Dedifferentiated amniotic fluid mesenchymal stem cell (primary cell): Measurements from ENCODE around the gene GAGE12H.
"Not testable (repeated sequence)": the region's sequence is repeated elsewhere in the genome, so short reads cannot be mapped to it uniquely, and the experiment has no call there.

Experiments
- DNase-seq: peaks from one replicate; pipeline ENCODE4 v3.0.0-alpha.2; 2016; ENCODE audit errors: extremely low spot score

GAGE12H gene, protein sequence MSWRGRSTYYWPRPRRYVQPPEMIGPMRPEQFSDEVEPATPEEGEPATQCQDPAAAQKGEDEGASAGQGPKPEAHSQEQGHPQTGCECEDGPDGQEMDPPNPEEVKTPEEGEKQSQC

DNA sequence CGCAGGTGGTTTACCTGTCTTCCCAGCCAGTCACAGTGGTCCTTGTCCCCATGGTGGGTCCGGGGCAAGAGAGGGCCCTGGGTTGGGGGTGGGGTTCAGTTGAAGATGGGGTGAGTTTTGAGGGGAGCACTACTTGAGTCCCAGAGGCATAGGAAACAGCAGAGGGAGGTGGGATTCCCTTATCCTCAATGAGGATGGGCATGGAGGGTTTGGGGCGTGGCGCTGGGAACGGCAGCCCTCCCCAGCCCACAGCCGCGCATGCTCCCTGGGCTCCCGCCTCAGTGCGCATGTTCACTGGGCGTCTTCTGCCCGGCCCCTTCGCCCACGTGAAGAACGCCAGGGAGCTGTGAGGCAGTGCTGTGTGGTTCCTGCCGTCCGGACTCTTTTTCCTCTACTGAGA, at the start of gene GAGE12H:
Gene GAGE12H (plus strand): TSS at position 301 of the 400 bp plus-strand sequence. CDS start 1,155 bp downstream, outside the sequence.
- DNase-seq, result not testable (repeated sequence)

DNA sequence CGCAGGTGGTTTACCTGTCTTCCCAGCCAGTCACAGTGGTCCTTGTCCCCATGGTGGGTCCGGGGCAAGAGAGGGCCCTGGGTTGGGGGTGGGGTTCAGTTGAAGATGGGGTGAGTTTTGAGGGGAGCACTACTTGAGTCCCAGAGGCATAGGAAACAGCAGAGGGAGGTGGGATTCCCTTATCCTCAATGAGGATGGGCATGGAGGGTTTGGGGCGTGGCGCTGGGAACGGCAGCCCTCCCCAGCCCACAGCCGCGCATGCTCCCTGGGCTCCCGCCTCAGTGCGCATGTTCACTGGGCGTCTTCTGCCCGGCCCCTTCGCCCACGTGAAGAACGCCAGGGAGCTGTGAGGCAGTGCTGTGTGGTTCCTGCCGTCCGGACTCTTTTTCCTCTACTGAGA, 47.9 kb upstream of the GAGE12H start, which contains the start of gene GAGE12C:
Gene GAGE12C (plus strand): TSS at position 301 of the 400 bp plus-strand sequence. CDS start 1,155 bp downstream, outside the sequence.
- not testable (repeated sequence) for DNase-seq

DNA sequence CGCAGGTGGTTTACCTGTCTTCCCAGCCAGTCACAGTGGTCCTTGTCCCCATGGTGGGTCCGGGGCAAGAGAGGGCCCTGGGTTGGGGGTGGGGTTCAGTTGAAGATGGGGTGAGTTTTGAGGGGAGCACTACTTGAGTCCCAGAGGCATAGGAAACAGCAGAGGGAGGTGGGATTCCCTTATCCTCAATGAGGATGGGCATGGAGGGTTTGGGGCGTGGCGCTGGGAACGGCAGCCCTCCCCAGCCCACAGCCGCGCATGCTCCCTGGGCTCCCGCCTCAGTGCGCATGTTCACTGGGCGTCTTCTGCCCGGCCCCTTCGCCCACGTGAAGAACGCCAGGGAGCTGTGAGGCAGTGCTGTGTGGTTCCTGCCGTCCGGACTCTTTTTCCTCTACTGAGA, 38.3 kb upstream of the GAGE12H start, which contains the start of gene GAGE12D:
Gene GAGE12D (plus strand): TSS at position 301 of the 400 bp plus-strand sequence. CDS start 1,155 bp downstream, outside the sequence.
- DNase-seq, result not testable (repeated sequence)

DNA sequence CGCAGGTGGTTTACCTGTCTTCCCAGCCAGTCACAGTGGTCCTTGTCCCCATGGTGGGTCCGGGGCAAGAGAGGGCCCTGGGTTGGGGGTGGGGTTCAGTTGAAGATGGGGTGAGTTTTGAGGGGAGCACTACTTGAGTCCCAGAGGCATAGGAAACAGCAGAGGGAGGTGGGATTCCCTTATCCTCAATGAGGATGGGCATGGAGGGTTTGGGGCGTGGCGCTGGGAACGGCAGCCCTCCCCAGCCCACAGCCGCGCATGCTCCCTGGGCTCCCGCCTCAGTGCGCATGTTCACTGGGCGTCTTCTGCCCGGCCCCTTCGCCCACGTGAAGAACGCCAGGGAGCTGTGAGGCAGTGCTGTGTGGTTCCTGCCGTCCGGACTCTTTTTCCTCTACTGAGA, 28.8 kb upstream of the GAGE12H start, which contains the start of gene GAGE12E:
Gene GAGE12E (plus strand): TSS at position 301 of the 400 bp plus-strand sequence. CDS start 1,155 bp downstream, outside the sequence.
- DNase-seq, result not testable (repeated sequence)

DNA sequence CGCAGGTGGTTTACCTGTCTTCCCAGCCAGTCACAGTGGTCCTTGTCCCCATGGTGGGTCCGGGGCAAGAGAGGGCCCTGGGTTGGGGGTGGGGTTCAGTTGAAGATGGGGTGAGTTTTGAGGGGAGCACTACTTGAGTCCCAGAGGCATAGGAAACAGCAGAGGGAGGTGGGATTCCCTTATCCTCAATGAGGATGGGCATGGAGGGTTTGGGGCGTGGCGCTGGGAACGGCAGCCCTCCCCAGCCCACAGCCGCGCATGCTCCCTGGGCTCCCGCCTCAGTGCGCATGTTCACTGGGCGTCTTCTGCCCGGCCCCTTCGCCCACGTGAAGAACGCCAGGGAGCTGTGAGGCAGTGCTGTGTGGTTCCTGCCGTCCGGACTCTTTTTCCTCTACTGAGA, 19.2 kb upstream of the GAGE12H start, which contains the start of gene GAGE12F:
Gene GAGE12F (plus strand): TSS at position 301 of the 400 bp plus-strand sequence. CDS start 1,155 bp downstream, outside the sequence.
- not testable (repeated sequence) for DNase-seq

DNA sequence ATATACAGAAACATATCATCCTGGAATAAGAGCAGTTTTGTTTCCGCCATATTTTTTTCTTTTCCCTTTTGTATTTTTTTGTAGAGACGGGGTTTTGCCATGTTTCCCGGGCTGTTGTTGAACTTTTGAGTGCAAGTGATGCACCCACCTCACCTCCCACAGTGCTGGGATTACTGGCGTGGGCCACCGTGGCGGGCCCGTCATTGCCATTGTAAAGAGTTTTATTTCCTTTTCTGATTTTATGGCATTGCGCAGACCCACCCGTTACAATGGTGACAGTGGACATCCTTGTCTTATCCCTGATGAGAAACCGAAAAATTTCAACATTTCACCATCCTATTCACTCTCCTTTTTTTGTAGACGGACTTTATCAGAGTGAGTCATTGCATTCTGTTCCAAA, 11.0 kb upstream of the GAGE12H start:
- DNase-seq, result not testable (repeated sequence)

DNA sequence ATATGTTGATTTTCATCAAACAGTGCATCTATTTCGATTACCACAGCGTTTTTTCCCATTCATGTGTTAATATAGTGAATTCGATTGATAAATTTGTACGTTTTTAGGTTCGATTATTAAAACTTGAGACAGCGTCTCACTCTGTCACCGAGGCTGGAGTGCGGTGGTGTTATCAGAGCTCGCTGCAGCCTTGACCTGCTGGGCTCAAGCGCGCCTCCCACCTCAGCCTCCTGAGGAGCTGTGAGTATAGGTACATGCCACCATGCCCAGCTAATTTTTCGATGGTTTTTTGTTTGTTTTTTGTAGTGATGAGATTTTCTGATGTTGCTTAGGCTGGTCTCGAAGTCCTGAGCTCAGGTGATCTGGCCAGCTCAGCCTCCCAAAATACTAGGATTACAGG, 10.6 kb upstream of the GAGE12H start:
- not testable (repeated sequence) for DNase-seq

DNA sequence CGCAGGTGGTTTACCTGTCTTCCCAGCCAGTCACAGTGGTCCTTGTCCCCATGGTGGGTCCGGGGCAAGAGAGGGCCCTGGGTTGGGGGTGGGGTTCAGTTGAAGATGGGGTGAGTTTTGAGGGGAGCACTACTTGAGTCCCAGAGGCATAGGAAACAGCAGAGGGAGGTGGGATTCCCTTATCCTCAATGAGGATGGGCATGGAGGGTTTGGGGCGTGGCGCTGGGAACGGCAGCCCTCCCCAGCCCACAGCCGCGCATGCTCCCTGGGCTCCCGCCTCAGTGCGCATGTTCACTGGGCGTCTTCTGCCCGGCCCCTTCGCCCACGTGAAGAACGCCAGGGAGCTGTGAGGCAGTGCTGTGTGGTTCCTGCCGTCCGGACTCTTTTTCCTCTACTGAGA, 9.6 kb upstream of the GAGE12H start, which contains the start of gene GAGE12G:
Gene GAGE12G (plus strand): TSS at position 301 of the 400 bp plus-strand sequence. CDS start 1,155 bp downstream, outside the sequence.
- not testable (repeated sequence) for DNase-seq

DNA sequence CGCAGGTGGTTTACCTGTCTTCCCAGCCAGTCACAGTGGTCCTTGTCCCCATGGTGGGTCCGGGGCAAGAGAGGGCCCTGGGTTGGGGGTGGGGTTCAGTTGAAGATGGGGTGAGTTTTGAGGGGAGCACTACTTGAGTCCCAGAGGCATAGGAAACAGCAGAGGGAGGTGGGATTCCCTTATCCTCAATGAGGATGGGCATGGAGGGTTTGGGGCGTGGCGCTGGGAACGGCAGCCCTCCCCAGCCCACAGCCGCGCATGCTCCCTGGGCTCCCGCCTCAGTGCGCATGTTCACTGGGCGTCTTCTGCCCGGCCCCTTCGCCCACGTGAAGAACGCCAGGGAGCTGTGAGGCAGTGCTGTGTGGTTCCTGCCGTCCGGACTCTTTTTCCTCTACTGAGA, 9.4 kb downstream of the GAGE12H start, which contains the start of gene GAGE2A:
Gene GAGE2A (plus strand): TSS at position 301 of the 400 bp plus-strand sequence. CDS start 1,155 bp downstream, outside the sequence.
- DNase-seq, result not testable (repeated sequence)

DNA sequence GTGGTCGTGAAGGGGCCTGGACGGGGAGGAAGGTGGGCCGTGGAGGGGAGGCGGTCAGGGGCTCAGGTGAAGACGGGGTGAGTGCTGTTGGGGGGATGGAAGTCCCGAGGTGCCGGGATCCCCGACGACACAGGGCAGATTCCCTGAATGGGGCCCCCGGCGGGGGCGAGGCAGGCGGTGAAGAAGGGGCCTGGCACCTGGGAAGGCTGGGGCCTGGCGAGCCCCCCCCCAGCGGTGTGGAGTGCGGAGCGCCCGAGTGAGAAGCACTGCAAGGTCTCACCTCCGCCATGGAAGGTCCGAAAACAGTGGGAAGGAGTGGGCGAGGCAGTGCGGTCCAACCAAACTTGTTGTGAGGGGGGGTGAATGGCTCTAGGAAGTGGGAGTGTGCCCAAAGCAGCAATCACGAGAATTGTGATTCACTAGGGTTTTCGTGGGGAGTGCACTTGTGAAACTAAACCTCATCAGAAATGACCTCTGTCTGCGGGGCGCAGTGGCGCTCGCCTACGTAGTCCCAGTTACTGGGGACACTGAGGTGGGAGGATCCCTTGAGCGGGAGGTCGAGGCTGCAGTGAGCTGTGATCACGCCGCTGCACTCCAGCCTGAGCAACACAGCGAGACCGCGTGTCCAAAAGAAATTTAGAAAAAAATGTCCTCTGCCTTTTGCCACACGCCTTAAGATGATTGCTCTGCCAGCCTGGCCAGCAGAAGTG, 10.2 kb downstream of the GAGE12H start:
- DNase-seq, result not testable (repeated sequence)

DNA sequence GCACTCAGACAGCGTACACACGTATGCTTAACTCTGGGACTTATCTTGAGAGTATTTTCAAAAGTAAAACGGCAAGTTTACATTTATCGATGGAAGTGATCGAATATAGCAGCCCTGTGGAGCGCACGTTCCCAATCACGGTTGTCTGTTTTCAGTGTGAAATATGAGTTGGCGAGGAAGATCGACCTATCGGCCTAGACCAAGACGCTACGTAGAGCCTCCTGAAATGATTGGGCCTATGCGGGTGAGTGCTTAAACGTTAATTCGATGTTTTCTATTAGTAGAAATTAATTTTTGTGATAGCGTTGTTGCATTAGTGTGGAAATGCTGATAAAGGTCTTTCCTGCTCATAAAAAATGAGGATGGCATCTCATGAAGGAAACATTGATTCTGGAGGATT, 10.7 kb downstream of the GAGE12H start:
- DNase-seq, result not testable (repeated sequence)

DNA sequence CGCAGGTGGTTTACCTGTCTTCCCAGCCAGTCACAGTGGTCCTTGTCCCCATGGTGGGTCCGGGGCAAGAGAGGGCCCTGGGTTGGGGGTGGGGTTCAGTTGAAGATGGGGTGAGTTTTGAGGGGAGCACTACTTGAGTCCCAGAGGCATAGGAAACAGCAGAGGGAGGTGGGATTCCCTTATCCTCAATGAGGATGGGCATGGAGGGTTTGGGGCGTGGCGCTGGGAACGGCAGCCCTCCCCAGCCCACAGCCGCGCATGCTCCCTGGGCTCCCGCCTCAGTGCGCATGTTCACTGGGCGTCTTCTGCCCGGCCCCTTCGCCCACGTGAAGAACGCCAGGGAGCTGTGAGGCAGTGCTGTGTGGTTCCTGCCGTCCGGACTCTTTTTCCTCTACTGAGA, 19.0 kb downstream of the GAGE12H start, which contains the start of gene GAGE1:
Gene GAGE1 (plus strand): TSS at position 301 of the 400 bp plus-strand sequence. CDS start 1,155 bp downstream, outside the sequence.
- DNase-seq, result not testable (repeated sequence)

DNA sequence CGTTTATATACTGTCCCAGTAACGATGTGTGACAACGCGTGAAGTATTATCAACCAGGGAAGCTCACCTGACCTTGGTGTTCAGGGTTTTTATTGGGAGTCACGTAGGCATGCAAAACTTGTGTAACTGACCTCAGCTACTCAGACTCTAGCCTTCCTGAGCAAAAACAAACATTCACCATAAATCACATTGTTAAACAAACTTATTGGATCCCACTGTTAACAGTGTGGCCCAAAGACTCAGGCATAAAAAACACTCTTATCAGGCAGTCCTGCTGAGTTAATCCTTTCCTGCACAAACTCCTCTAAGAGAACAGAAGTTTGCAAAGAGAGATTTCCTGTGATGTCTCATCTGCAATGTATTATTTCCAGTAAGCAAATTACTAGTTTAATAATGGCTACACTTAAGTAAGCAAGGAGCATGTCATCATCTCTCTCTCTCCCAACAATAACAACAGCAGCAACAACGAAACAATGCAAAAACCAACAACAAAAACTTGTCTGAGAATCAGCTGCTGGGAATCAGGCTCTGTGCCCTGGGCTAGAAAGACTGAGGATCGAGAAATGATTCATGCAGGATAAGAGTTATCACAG, 31.1 kb downstream of the GAGE12H start:
- no peak for DNase-seq

DNA sequence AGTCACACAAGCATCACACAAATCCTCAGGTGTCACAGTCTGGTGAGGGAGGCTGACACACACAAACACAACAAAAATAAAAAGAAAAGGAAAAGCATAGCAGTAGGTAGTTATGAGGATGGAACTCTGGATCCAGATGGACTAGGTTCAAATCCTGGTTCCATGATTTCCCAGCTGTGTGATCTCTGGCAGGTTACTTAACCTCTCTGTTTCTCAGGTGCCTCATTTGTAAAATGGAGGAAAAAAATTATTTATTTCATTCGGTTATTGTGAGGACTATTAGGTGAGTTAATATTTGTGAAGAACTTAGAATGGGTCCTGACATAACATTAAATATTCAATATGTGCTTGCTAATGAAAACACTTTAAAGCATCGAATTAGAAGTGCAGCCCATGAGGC, 38.8 kb downstream of the GAGE12H start:
- no peak for DNase-seq

DNA sequence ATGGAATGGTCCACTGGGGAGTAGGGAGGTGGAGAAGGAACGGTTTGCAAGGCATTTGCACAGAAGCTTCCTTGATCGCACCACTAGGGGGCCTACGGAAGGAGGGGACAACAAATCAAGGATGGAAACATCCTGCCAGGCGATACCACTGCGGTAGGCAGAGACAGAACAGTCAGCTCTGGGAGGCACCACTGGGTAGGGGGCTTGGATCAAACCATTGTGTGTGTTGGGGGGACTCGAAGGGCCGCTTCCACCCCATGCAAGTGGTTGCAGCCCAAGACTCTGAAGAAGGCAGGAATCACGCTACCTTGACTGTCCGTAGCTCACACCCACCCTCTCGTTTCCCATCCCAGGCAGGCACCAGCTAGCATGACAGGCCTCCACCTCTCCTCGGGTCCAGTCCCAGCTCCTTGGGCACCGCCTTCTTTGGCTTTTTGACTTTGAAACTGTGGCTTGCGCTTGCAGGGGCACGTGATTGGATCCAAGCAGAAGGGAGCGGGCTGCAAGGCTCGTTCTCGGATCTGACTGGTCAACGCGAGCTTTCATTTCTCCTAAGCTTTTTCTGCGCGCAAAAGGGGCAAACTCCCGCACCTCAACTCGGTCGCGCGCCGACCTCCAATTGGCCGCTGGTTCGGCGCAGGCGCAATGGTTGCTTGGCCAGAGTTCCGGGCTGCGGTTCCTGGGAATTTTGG, 47.5 kb downstream of the GAGE12H start:
- DNase-seq, result no peak
